Kidney (tissue), 14 donors: ENCODE results near the gene CSNK1D. TPM values are rescaled to one million over a fixed set of nuclear protein-coding genes. Genes with fewer than 3 reads are reported as not detected.

ENCODE experiments used
- DNase-seq, 5 donors: peaks; one replicate each; pipeline ENCODE4 v3.0.0-alpha.2; 2013 to 2020
- FAIRE-seq: peaks from 2 replicates; lab custom pipeline; 2012; peaks lifted over from hg19 to GRCh38; lab: Jason Lieb, UNC
- H3K27ac ChIP-seq, 2 donors: one replicate each; pipeline ENCODE4 v1.7.0; 2013; ENCODE audit warnings: low read depth in 2 of 2, low read length in 2 of 2, inconsistent platforms in 1 of 2
- H3K27me3 ChIP-seq: one replicate; pipeline ENCODE4 v1.7.1; 2013; ENCODE audit warnings: low read length, inconsistent platforms; ENCODE audit not compliant: control insufficient read depth, insufficient read depth
- H3K36me3 ChIP-seq, 3 donors: one replicate each; pipeline versions ENCODE4 v1.7.0 to v1.7.1; 2013; ENCODE audit warnings: low read length in 3 of 3, control low read depth in 1 of 3, inconsistent platforms in 1 of 3; ENCODE audit not compliant: insufficient read depth in 3 of 3, control insufficient read depth in 2 of 3
- H3K4me1 ChIP-seq, 3 donors: one replicate each; pipeline versions ENCODE4 v1.7.0 to v1.7.1; 2013; ENCODE audit warnings: low read length in 3 of 3, inconsistent platforms in 1 of 3, low read depth in 1 of 3; ENCODE audit not compliant: control insufficient read depth in 2 of 3, insufficient read depth in 2 of 3
- H3K4me3 ChIP-seq, 3 donors: one replicate each; pipeline versions ENCODE4 v1.7.0 to v1.8.1; 2013; ENCODE audit warnings: low read length in 3 of 3, control low read depth in 1 of 3, inconsistent platforms in 1 of 3
- H3K9ac ChIP-seq, 3 donors: one replicate each; pipeline versions ENCODE4 v1.7.0 to v1.7.1; 2013; ENCODE audit warnings: low read length in 3 of 3, control low read depth in 1 of 3, inconsistent platforms in 1 of 3
- H3K9me3 ChIP-seq, 3 donors: one replicate each; pipeline versions ENCODE4 v1.7.0 to v1.7.1; 2013; ENCODE audit warnings: low read length in 3 of 3, control low read depth in 1 of 3, inconsistent platforms in 1 of 3; ENCODE audit not compliant: control insufficient read depth in 2 of 3, insufficient read depth in 1 of 3
- CTCF ChIP-seq: IDR thresholded peaks from 3 replicates; pipeline ENCODE4 v1.5.1; 2012; ENCODE audit warnings: mild to moderate bottlenecking, moderate library complexity, borderline replicate concordance; ENCODE audit not compliant: insufficient read depth; ENCODE audit errors: extremely low read depth
- intact Hi-C: fragments of 100-400 bp; cut with DNase I; formaldehyde crosslinking; loops from one replicate; pipeline ENCODE4 v1.11.1; 2022
- polyA plus RNA-seq: library from polyadenylated mRNA; stranded (reverse); fragments of 350-450 nt; fragmentation: Illumina TruSeq; extraction: RNeasy Lipid Tissue Mini Kit (QIAGEN cat#74804); gene quantifications from one replicate; pipeline ENCODE4 v1.2.3, GENCODE V29; 2014; ENCODE audit warnings: low read depth, low replicate concordance; ENCODE audit not compliant: insufficient read depth
- total RNA-seq: library from RNA; stranded (reverse); fragmentation: NEBNext Ultra II Directional; extraction: Animal tissue kit (Norgen Biotek cat#: 25700); gene quantifications from one replicate; pipeline ENCODE4 v1.2.1, GENCODE V29; 2021
- donor health status: control.
- donor health status: control.
- donor health status: control.
- donor health status: control.
- donor health status: control.
- donor health status: DM: yes; HTN: yes; CAD: no.
- donor health status: Normal renal cell carcinoma (clear cell type).

CSNK1D gene
- total and polyA plus RNA-seq, 2 donors from 2014 or later = 69.7 to 160 TPM

DNA sequence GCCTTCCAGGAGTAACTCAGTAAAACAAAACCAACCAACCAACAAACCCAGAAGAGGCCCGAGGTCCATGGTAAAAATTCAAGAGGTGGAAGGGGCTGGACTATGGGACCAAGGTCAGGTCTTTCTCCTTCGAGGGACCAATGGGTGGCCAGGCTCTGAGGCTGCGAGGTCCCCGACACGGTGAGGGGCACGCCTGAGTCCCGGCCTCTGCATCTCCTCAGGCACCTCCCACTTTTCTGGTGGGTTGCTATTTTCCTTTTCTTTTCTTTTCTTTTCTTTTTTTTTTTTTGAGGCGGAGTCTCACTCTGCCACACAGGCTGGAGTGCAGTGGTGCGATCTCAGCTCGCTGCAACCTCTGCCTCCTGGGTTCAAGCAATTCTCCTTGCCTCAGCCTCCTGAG lies 26.0 kb upstream of the CSNK1D start:
- DNase-seq (peak in 1 of 5 donors; percentile 48), FAIRE-seq (no peak)
- no peak overlapping the region for H3K9ac ChIP-seq
- H3K9me3 ChIP-seq = no peaks in the 10 kb centered on the region
- peak overlapping the region; percentile 95 to 96 for H3K27ac ChIP-seq
- intact Hi-C loops = no loop called here
- H3K27me3 ChIP-seq = no peaks in the 10 kb centered on the region
- TF ChIP-seq CTCF = no peak
- H3K4me1 ChIP-seq = peaks cover 2 to 32% (median 19%) of the 10 kb centered on the region in 3 donors
- no peaks in the 10 kb centered on the region for H3K36me3 ChIP-seq
- no peak overlapping the region for H3K4me3 ChIP-seq

DNA sequence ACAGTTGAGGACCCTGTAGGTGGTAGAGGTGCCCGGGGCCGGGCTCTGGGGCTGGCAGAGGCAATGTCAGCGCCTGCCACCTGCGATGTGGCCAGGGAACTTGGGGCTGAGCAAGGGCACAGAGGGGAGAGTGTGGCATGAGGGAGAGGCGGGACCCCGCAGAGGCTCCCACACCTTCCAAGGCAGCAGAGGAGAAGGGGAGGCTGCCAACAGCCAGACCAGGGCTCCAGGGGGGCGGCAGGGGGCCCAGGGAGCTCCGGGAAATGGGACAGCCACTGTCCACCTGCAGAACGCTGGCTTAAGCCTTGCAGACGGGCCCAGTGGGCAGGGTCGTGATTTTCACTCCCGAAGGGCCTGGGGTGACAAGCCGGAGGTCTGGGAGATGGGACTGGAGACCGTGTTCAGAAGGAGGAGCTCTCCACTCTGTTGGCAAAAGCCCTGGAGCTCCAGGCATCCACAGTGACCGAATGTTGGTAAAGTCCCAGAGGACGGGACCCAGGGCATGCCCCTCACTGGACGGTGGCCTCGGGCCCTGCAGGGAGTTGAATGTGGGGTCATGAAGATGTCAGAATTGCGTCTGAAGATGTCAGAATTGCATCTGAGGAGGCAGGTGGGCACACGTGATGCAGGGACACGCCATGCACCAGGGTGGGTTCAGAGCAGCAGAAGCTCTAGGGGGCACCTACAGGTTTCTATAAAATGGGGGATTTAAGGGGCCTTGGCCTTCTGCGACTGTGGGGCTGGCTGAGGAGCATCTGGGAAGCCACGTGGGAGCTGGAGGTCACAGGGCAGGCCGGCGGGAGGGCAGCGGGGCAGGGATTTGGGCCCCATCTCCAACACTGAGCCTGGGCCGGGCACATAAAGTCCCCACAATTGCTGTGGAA lies 25.3 kb upstream of the CSNK1D start:
- H3K4me1 ChIP-seq = peaks cover 2 to 32% (median 19%) of the 10 kb centered on the region in 3 donors
- H3K9ac ChIP-seq = peak overlapping the region in 1 of 3 donors; percentile 73
- H3K4me3 ChIP-seq = peak overlapping the region in 1 of 3 donors; percentile 63
- no peaks in the 10 kb centered on the region for H3K36me3 ChIP-seq
- peak overlapping the region; percentile 95 to 96 for H3K27ac ChIP-seq
- FAIRE-seq (no peak), DNase-seq (no peak)
- H3K9me3 ChIP-seq = no peaks in the 10 kb centered on the region
- no peak for TF ChIP-seq CTCF
- intact Hi-C loops = no loop called here
- no peaks in the 10 kb centered on the region for H3K27me3 ChIP-seq

GRCh38 chr17:82297714-82298537 lies 24.4 kb upstream of the CSNK1D start:
- Histone ChIP-seq H3K4me1 (peaks cover 2 to 26% (median 19%) of the 10 kb centered on the region in 3 donors), H3K9ac (peak overlapping the region in 1 of 3 donors; percentile 73), H3K4me3 (peak overlapping the region; percentile 30 to 63 (median 47)), H3K9me3 (no peaks in the 10 kb centered on the region), H3K27me3 (no peaks in the 10 kb centered on the region), H3K36me3 (no peaks in the 10 kb centered on the region), H3K27ac (peak overlapping the region; percentile 95 to 96)
- DNase-seq (peak in 4 of 5 donors; percentile 45 to 97 (median 74)), FAIRE-seq (no peak)
- intact Hi-C loops = no loop called here
- TF ChIP-seq CTCF = no peak
